ENCODE data around the gene LHX4. TPM values are rescaled to one million over a fixed set of nuclear protein-coding genes. Genes with fewer than 3 reads are reported as not detected.

The LHX4 gene
- total and polyA plus RNA-seq, 2 of the 4 experiments (the other 2 are of a cell fraction): 0.05 to 0.18 TPM

- Histone ChIP-seq H4K8ac (ENCODE audit: low read depth in 2 of 2, low read length in 2 of 2) (no peak overlapping the region), H3K14ac (replicated peaks; ENCODE audit: low read depth, low read length) (no peak overlapping the region), H3K4me3 (ENCODE audit: insufficient read depth, low read depth, low read length) (no peak overlapping the region), H3K79me1 (ENCODE audit: low read depth in 1 of 2, low read length in 2 of 2) (peaks cover 0 to 26% of the 10 kb centered on the region in 2 experiments), H2BK20ac (ENCODE audit: low read depth, low read length) (no peak overlapping the region), H3K27ac (ENCODE audit: insufficient read depth, low read length) (no peak overlapping the region), H3K4me1 (ENCODE audit: control insufficient read depth, insufficient read depth, low read length) (no peaks in the 10 kb centered on the region), H3K23ac (ENCODE audit: low read depth, low read length) (no peak overlapping the region), H3K9me1 (ENCODE audit: insufficient read depth, low read length) (peaks cover 6% of the 10 kb centered on the region; the same call in 1 of the 2 replicates), H3K18ac (ENCODE audit: low read depth, low read length) (no peak overlapping the region), H3K9me3 (ENCODE audit: control insufficient read depth, insufficient read depth, low read length) (no peaks in the 10 kb centered on the region), H2AK5ac (ENCODE audit: low read depth, low read length) (no peak overlapping the region), H2BK5ac (ENCODE audit: low read depth, low read length, poor library complexity, severe bottlenecking) (no peak overlapping the region), H3K56ac (ENCODE audit: extremely low read depth, insufficient read depth, low read length) (no peak overlapping the region), H4K20me1 (ENCODE audit: insufficient read depth, low read length) (peaks cover 8% of the 10 kb centered on the region; the same call in 1 of the 2 replicates), H2BK120ac (ENCODE audit: low read depth, low read length) (no peak overlapping the region), H3K36me3 (ENCODE audit: control insufficient read depth, insufficient read depth, low read length) (peaks cover 2% of the 10 kb centered on the region; the same call in 1 of the 2 replicates), H4K5ac (ENCODE audit: low read depth, low read length) (no peak overlapping the region), H3K27me3 (ENCODE audit: control insufficient read depth, insufficient read depth, low read length) (no peaks in the 10 kb centered on the region), H3K9ac (ENCODE audit: low read depth, low read length) (no peak overlapping the region), H2BK15ac (ENCODE audit: low read depth, low read length) (no peak overlapping the region), H3K4me2 (ENCODE audit: low read depth, low read length) (no peak overlapping the region), H3K4ac (ENCODE audit: low read depth, low read length) (no peak overlapping the region), H2AK9ac (replicated peaks; ENCODE audit: low read depth, low read length, poor library complexity) (no peak overlapping the region), H4K91ac (ENCODE audit: insufficient read depth, low read depth, low read length) (no peak overlapping the region), H2AFZ (replicated peaks; ENCODE audit: low read length, poor library complexity) (no peak overlapping the region)
- no TSS peak for BruUV-seq (replicated peaks)
- dilution Hi-C loops (cut with HindIII; ENCODE audit: low sequenced_read_pairs, unreplicated experiment): no loop called here
- DNase-seq (no peak), ATAC-seq (ENCODE audit: low read depth) (no peak)
- in situ Hi-C loops (cut with MboI; ENCODE audit: low sequenced_read_pairs): no loop called here
- ChIA-PET POLR2A (ENCODE audit: unreplicated experiment) (no interaction called here), CTCF (no interaction called here)
- WGBS, 2 experiments (ENCODE audit: extremely low coverage in 2 of 2, insufficient read length in 1 of 2): no CpG with 5 or more reads among the region's 6 CpGs
- intact Hi-C loops (cut with micrococcal nuclease): loop anchor here (5.0 kb wide), 1 partner anchor 35 kb away; no protein-coding TSS in a partner anchor
- TF ChIP-seq POLR2A (IDR thresholded peaks at IDR 0.05; ENCODE audit: low read depth, low read length) (no peak), MAZ (IDR thresholded peaks at IDR 0.05; ENCODE audit: borderline replicate concordance, low read depth, low read length) (no peak), MXI1 (IDR thresholded peaks at IDR 0.05; ENCODE audit: borderline replicate concordance, low read depth, low read length) (no peak), FOS (IDR thresholded peaks at IDR 0.05; ENCODE audit: low read depth, low read length) (no peak), RCOR1 (IDR thresholded peaks at IDR 0.05; ENCODE audit: insufficient replicate concordance, low read length) (no peak), SMC3 (IDR thresholded peaks at IDR 0.05; ENCODE audit: low read depth, low read length) (no peak), MAFK (IDR thresholded peaks at IDR 0.05; ENCODE audit: low read depth, low read length) (no peak), RAD21 (IDR thresholded peaks at IDR 0.05; ENCODE audit: low read length) (no peak), RFX5 (IDR thresholded peaks at IDR 0.05; ENCODE audit: low read depth, low read length) (no peak), BHLHE40 (IDR thresholded peaks at IDR 0.05; ENCODE audit: low read depth, low read length) (no peak), NFE2L2 (IDR thresholded peaks at IDR 0.05; ENCODE audit: low read depth, low read length) (no peak), ELK1 (IDR thresholded peaks at IDR 0.05; ENCODE audit: borderline replicate concordance, low read depth, low read length) (no peak), CHD1 (IDR thresholded peaks at IDR 0.05; ENCODE audit: low read depth, low read length) (no peak), USF2 (IDR thresholded peaks at IDR 0.05; ENCODE audit: low read depth, low read length) (no peak)
Observed at GRCh38 chr1:180327089-180327488, 97.0 kb downstream of the LHX4 start.

Data from IMR-90 (cell line).